ENCODE results near the gene PCDHA4. TPM values are rescaled to one million over a fixed set of nuclear protein-coding genes. Genes with fewer than 3 reads are reported as not detected.
"Not testable (repeated sequence)": the region's sequence is repeated elsewhere in the genome, so short reads cannot be mapped to it uniquely, and the experiment has no call there.

PCDHA4 gene
- total and polyA plus RNA-seq, 2 experiments from 2014 or later = 1.8 to 12.5 TPM

GRCh38 chr5:140848139-140849102, 41.6 kb downstream of the PCDHA4 start, which contains the start of gene PCDHA9:
TSS of gene PCDHA9 (plus strand) at chr5:140848382. CDS start at chr5:140848496, 114 bp downstream.
- peak; percentile 97 for ATAC-seq
- DNase-seq (ENCODE audit: low spot score); H3K36me3 Mint-ChIP-seq (ENCODE audit: low read depth); H3K27ac Mint-ChIP-seq; H4K20me1 ChIP-seq (replicated peaks; ENCODE audit: insufficient read depth); H3K9me3 Mint-ChIP-seq; H3K27ac ChIP-seq (ENCODE audit: low read depth); H3K79me2 ChIP-seq (replicated peaks; ENCODE audit: insufficient read depth); H3K36me3 ChIP-seq (ENCODE audit: insufficient read depth); H3K9me2 ChIP-seq (ENCODE audit: insufficient read depth); H3K4me1 ChIP-seq (ENCODE audit: insufficient read depth); H3F3A ChIP-seq (replicated peaks; ENCODE audit: low read depth); H3K4me1 Mint-ChIP-seq; H3K27me3 ChIP-seq (ENCODE audit: insufficient read depth); H3K27me3 Mint-ChIP-seq (ENCODE audit: insufficient read depth, low read depth, poor library complexity): not testable (repeated sequence)
- peak within 1 kb of the TSS; percentile 82 for H3K4me3 Mint-ChIP-seq
- peak within 1 kb of the TSS; percentile 70 for H3K4me3 ChIP-seq
- TF ChIP-seq CTCF (conservative IDR thresholded peaks at IDR 0.05; ENCODE audit: low read depth in 2 of 2) = peak; percentile 43 to 50; a peak in 3 of 4 replicates
- peak within 1 kb of the TSS; percentile 82 for H3K4me2 ChIP-seq
- peak within 1 kb of the TSS; percentile 96 for H2AFZ ChIP-seq

DNA sequence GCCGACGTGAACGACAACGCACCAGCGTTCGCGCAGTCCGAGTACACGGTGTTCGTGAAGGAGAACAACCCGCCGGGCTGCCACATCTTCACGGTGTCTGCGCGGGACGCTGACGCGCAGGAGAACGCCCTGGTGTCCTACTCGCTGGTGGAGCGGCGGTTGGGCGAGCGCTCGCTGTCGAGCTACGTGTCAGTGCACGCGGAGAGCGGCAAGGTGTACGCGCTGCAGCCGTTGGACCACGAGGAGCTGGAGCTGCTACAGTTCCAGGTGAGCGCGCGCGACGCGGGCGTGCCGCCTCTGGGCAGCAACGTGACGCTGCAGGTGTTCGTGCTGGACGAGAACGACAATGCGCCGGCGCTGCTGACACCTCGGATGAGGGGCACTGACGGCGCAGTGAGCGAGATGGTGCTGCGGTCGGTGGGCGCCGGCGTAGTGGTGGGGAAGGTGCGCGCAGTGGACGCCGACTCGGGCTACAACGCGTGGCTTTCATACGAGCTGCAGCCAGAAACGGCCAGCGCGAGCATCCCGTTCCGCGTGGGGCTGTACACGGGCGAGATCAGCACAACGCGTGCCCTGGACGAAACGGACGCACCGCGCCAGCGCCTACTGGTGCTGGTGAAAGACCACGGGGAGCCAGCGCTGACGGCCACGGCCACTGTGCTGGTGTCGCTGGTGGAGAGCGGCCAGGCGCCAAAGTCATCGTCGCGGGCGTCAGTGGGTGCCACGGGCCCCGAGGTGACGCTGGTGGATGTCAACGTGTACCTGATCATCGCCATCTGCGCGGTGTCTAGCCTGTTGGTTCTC, 43.2 kb downstream of the PCDHA4 start:
- not testable (repeated sequence) for H3K79me2 ChIP-seq (replicated peaks; ENCODE audit: insufficient read depth); H3K27me3 Mint-ChIP-seq (ENCODE audit: insufficient read depth, low read depth, poor library complexity); H3K27me3 ChIP-seq (ENCODE audit: insufficient read depth); H3K9me3 Mint-ChIP-seq; H3K36me3 ChIP-seq (ENCODE audit: insufficient read depth); H3K27ac Mint-ChIP-seq; H2AFZ ChIP-seq; ATAC-seq; H3K4me2 ChIP-seq; H4K20me1 ChIP-seq (replicated peaks; ENCODE audit: insufficient read depth); H3K27ac ChIP-seq (ENCODE audit: low read depth); DNase-seq (ENCODE audit: low spot score); H3K36me3 Mint-ChIP-seq (ENCODE audit: low read depth); H3F3A ChIP-seq (replicated peaks; ENCODE audit: low read depth); H3K9me2 ChIP-seq (ENCODE audit: insufficient read depth); H3K4me3 Mint-ChIP-seq; H3K4me1 ChIP-seq (ENCODE audit: insufficient read depth); H3K4me3 ChIP-seq; H3K4me1 Mint-ChIP-seq

DNA sequence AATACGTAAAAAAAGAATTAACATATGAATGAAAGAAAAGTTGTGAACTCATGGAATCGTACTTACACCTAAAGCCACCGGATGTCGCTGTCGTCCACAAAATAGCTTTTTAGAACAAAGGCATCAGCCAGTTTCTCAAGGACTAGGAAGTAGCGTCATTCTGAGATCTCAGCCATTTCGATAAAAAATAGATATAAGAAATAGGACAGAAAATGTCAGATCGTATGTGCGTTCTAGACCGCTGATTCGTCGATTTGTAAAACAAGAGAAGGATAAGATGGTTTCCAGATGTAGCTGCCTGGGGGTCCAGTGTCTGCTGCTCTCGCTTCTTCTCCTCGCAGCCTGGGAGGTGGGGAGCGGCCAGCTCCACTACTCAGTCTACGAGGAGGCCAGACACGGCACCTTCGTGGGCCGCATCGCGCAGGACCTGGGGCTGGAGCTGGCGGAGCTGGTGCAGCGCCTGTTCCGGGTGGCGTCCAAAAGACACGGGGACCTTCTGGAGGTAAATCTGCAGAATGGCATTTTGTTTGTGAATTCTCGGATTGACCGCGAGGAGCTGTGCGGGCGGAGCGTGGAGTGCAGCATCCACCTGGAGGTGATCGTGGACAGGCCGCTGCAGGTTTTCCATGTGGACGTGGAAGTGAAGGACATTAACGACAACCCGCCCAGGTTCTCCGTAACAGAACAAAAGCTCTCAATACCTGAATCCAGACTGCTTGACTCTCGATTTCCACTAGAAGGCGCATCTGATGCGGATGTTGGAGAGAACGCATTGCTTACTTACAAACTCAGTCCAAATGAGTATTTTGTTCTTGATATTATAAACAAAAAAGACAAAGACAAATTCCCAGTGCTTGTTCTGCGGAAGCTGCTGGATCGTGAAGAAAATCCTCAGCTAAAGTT, 49.2 kb downstream of the PCDHA4 start, which contains the start of gene PCDHA10:
Gene PCDHA10, plus strand, starts transcription at position 126 of the 903 bp plus-strand sequence. Its CDS starts 152 bp downstream, at position 278.
- no peak within 1 kb of the TSS for H3K27ac ChIP-seq (ENCODE audit: low read depth)
- peak within 1 kb of the TSS; percentile 71 for H3K4me2 ChIP-seq
- peak within 1 kb of the TSS; percentile 96 for H3K27ac Mint-ChIP-seq
- peaks cover 26% of the 10 kb centered on the region for H3K9me3 Mint-ChIP-seq
- ATAC-seq (peak; percentile 83), DNase-seq (ENCODE audit: low spot score) (peak; percentile 90)
- 0 out of 2 replicates have a peak within 1 kb of the TSS, but pooled peaks have one; percentile 1 for H2AFZ ChIP-seq
- H3K4me3 ChIP-seq = peak within 1 kb of the TSS; percentile 57
- H3K36me3 ChIP-seq (ENCODE audit: insufficient read depth) = no peaks in the 10 kb centered on the region
- peaks cover 15% of the 10 kb centered on the region for H3K79me2 ChIP-seq (replicated peaks; ENCODE audit: insufficient read depth)
- H3K4me1 Mint-ChIP-seq = peaks cover 7% of the 10 kb centered on the region; the same call in 2 of the 3 replicates
- H3F3A ChIP-seq (replicated peaks; ENCODE audit: low read depth) = no peaks in the 10 kb centered on the region
- peak; percentile 60 for TF ChIP-seq POLR2AphosphoS5 (IDR thresholded peaks at IDR 0.05; ENCODE audit: low read depth)
- no peak for TF ChIP-seq ETS1 (IDR thresholded peaks at IDR 0.05)
- TF ChIP-seq CTCF (conservative IDR thresholded peaks at IDR 0.05; ENCODE audit: low read depth in 2 of 2) = peak; percentile 77 to 85
- no peaks in the 10 kb centered on the region for H3K27me3 ChIP-seq (ENCODE audit: insufficient read depth)
- no peaks in the 10 kb centered on the region; the same call in 1 of the 2 replicates for H3K4me1 ChIP-seq (ENCODE audit: insufficient read depth)
- peaks cover 5% of the 10 kb centered on the region for H3K27me3 Mint-ChIP-seq (ENCODE audit: insufficient read depth, low read depth, poor library complexity)
- H3K36me3 Mint-ChIP-seq (ENCODE audit: low read depth) = peaks cover 37% of the 10 kb centered on the region
- no peaks in the 10 kb centered on the region for H4K20me1 ChIP-seq (replicated peaks; ENCODE audit: insufficient read depth)
- peak within 1 kb of the TSS; percentile 92 for H3K4me3 Mint-ChIP-seq
- H3K9me2 ChIP-seq (ENCODE audit: insufficient read depth) = no peaks in the 10 kb centered on the region

Measured in GM23338 (cell line).